HCT116 (cell line): ENCODE data around the gene ZNF584. TPM values are rescaled to one million over a fixed set of nuclear protein-coding genes. Genes with fewer than 3 reads are reported as not detected.
"Not testable (repeated sequence)": the region's sequence is repeated elsewhere in the genome, so short reads cannot be mapped to it uniquely, and the experiment has no call there.

Experiments used
- ATAC-seq: fragments of 200-7000 bp; cut with Tn5 transposase; 2 replicates; pipeline ENCODE4 v1.9.1; 2020; ENCODE audit warnings: mild to moderate bottlenecking, moderate library complexity
- BruUV-seq: library from RNA; stranded (reverse); fragments of 400-500 nt; replicated peaks from 2 replicates; lab custom pipeline; 2021; lab: Mats Ljungman, UMichigan
- CTCF ChIA-PET: fragments of 300-600 bp; sonication (Branson Sonifier 250); formaldehyde crosslinking; loops from one replicate; lab custom pipeline; 2021; ENCODE audit warnings: antibody characterized with exemption; lab: Charles Lee
- POLR2A ChIA-PET: fragments of 300-600, 350-600 bp; sonication (Branson Sonifier 250); formaldehyde crosslinking; loops from one replicate; lab custom pipeline; 2021; ENCODE audit warnings: antibody characterized with exemption; lab: Charles Lee
- RAD21 ChIA-PET, 2 experiments: fragments of 300-600 bp; sonication (Branson Sonifier 250); formaldehyde crosslinking; loops; one replicate each; lab custom pipeline; 2023; ENCODE audit warnings: low total read pairs in 2 of 2; ENCODE audit not compliant: uncharacterized antibody in 2 of 2, unreplicated experiment in 2 of 2, low non-redundant PET in 1 of 2; lab: Charles Lee
- DNase-seq: peaks from one replicate; pipeline ENCODE4 v3.0.0-alpha.2; 2010; ENCODE audit warnings: low read depth, low spot score
- H2AFZ ChIP-seq: fragments of 200-600 bp; shearing (Covaris generic), sonication (generic); 2 replicates; pipeline ENCODE4 v1.6.1; 2017; ENCODE audit warnings: low read depth, mixed run types, mixed read lengths, antibody characterized with exemption, low read length; ENCODE audit not compliant: poor library complexity, severe bottlenecking
- H3K27ac ChIP-seq: 2 replicates; pipeline ENCODE4 v1.5.1; 2012; ENCODE audit warnings: low read depth, low read length
- H3K27me3 ChIP-seq: fragments of 200-600 bp; sonication (generic); 2 replicates; pipeline ENCODE4 v1.6.1; 2016; ENCODE audit warnings: mixed run types, low read length, mixed read lengths; ENCODE audit not compliant: insufficient read depth
- H3K36me3 ChIP-seq, 2 experiments: fragments of 200-500 bp in 1 of 2; fragments of 200-600 bp in 1 of 2; sonication (Bioruptor generic) in 1 of 2; sonication (generic) in 1 of 2; 2 replicates each; pipeline versions ENCODE4 v1.5.1 to v1.6.1; 2014 to 2016; ENCODE audit warnings: low read length in 2 of 2, inconsistent platforms in 1 of 2, mixed read lengths in 1 of 2, mixed run types in 1 of 2; ENCODE audit not compliant: insufficient read depth in 2 of 2, control insufficient read depth in 1 of 2
- H3K4me1 ChIP-seq, 2 experiments: fragments of 200-600 bp in 1 of 2; sonication (generic) in 1 of 2; 2 replicates each; pipeline versions ENCODE4 v1.5.1 to v1.6.1; 2012 to 2017; ENCODE audit warnings: low read length in 2 of 2, inconsistent platforms in 1 of 2, mild to moderate bottlenecking in 1 of 2, mixed read lengths in 1 of 2, mixed run types in 1 of 2, moderate library complexity in 1 of 2; ENCODE audit not compliant: insufficient read depth in 2 of 2, control insufficient read depth in 1 of 2
- H3K4me2 ChIP-seq: fragments of 200-600 bp; sonication (generic); 2 replicates; pipeline ENCODE4 v1.6.1; 2017; ENCODE audit warnings: mixed run types, low read length, mixed read lengths
- H3K4me3 ChIP-seq, 2 experiments: fragments of 200-600 bp in 1 of 2; sonication (generic) in 1 of 2; replicated peaks in 1 of 2; 2 replicates each; pipeline ENCODE4 v1.5.1; 2011 to 2016; ENCODE audit warnings: low read length in 2 of 2, control low read depth in 1 of 2, low read depth in 1 of 2, mild to moderate bottlenecking in 1 of 2, mixed read lengths in 1 of 2, mixed run types in 1 of 2
- H3K79me2 ChIP-seq: fragments of 200-600 bp; sonication (generic); 2 replicates; pipeline ENCODE4 v1.6.1; 2017; ENCODE audit warnings: mild to moderate bottlenecking, mixed run types, low read length, moderate library complexity, mixed read lengths; ENCODE audit not compliant: insufficient read depth
- H3K9ac ChIP-seq: fragments of 200-600 bp; sonication (generic); 2 replicates; pipeline ENCODE4 v1.6.1; 2016; ENCODE audit warnings: low read length, mixed read lengths
- H3K9me2 ChIP-seq: fragments of 200-600 bp; sonication (generic), shearing (Covaris generic); 2 replicates; pipeline ENCODE4 v1.6.1; 2017; ENCODE audit warnings: mixed run types, mild to moderate bottlenecking, moderate library complexity; ENCODE audit not compliant: insufficient read depth
- H3K9me3 ChIP-seq, 2 experiments: fragments of 200-500 bp in 1 of 2; fragments of 200-600 bp in 1 of 2; sonication (Bioruptor generic) in 1 of 2; sonication (generic) in 1 of 2; 2 replicates each; pipeline ENCODE4 v1.6.1; 2014 to 2017; ENCODE audit warnings: low read length in 2 of 2, mixed read lengths in 2 of 2, inconsistent platforms in 1 of 2, low read depth in 1 of 2, mild to moderate bottlenecking in 1 of 2, mixed run types in 1 of 2, moderate library complexity in 1 of 2; ENCODE audit not compliant: control insufficient read depth in 1 of 2, insufficient read depth in 1 of 2
- H4K20me1 ChIP-seq: fragments of 200-600 bp; sonication (generic), shearing (Covaris generic); 2 replicates; pipeline ENCODE4 v1.6.1; 2017; ENCODE audit warnings: mixed run types, mild to moderate bottlenecking, moderate library complexity; ENCODE audit not compliant: insufficient read depth
- intact Hi-C: fragments of 100-400 bp; cut with micrococcal nuclease; formaldehyde crosslinking; loops from 2 replicates; pipeline ENCODE4 v1.10.0; 2022
- total RNA-seq: library from RNA; stranded (reverse); gene quantifications from one replicate; pipeline ENCODE4 v1.2.1, GENCODE V29; 2021; ENCODE audit not compliant: unreplicated experiment

The ZNF584 gene
- total RNA-seq, 1 experiment from 2014 or later: 25.8 TPM

DNA sequence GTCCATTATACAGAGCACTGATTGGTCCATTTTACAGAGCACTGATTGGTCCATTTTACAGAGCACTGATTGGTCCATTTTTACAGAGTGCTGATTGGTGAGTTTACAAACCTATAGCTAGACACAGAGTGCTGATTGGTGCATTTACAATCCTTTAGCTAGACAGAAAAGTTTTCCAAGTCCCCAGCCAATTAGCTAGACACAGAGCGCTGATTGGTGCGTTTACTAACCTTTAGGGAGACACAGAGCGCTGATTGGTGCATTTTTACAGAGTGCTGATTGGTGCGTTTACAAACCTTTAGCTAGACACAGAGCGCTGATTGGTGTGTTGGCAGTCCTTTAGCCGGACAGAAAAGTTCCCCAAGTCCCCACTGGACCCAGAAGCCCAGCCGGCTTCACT lies 34.5 kb downstream of the ZNF584 start:
- RAD21 ChIA-PET, H3K79me2 ChIP-seq: not testable (repeated sequence)

DNA sequence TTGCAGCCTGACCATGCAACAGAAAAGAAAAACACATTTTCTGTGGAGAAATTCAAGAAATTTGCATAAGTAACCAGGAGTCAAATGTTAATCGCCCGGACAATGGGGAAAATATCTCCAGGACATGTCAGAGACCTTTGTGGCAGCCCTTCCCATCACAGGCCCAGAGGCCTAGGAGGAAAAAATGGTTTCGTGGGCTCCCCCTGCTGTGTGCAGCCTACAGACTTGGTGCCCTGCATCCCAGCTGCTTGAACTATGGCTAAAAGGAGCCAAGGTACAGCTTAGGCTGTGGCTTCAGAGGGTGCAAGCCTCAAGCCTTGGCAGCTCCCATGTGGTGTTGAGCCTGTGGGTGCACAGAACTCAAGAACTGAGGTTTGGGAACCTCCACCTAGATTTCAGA lies 40.4 kb downstream of the ZNF584 start:
- ATAC-seq, CTCF ChIA-PET, DNase-seq, H3K4me3 ChIP-seq, H3K79me2 ChIP-seq, H3K4me1 ChIP-seq, BruUV-seq, H3K9me2 ChIP-seq, H3K27me3 ChIP-seq, H3K9ac ChIP-seq, H3K27ac ChIP-seq, H3K4me2 ChIP-seq, POLR2A ChIA-PET, H3K36me3 ChIP-seq, H4K20me1 ChIP-seq, RAD21 ChIA-PET, H2AFZ ChIP-seq, intact Hi-C loops: not testable (repeated sequence)
- H3K9me3 ChIP-seq: peaks cover 6 to 11% of the 10 kb centered on the region in 2 experiments; a peak in 2 of 4 replicates

More for the DNA sequence above, 34.5 kb downstream of the ZNF584 start:
- H3K9ac ChIP-seq, H3K9me3 ChIP-seq, H3K4me3 ChIP-seq, intact Hi-C loops, H3K9me2 ChIP-seq, H2AFZ ChIP-seq, H3K36me3 ChIP-seq, DNase-seq, ATAC-seq, BruUV-seq, H3K27me3 ChIP-seq, H4K20me1 ChIP-seq, POLR2A ChIA-PET, H3K4me2 ChIP-seq, CTCF ChIA-PET, H3K27ac ChIP-seq, H3K4me1 ChIP-seq: not testable (repeated sequence)

DNA sequence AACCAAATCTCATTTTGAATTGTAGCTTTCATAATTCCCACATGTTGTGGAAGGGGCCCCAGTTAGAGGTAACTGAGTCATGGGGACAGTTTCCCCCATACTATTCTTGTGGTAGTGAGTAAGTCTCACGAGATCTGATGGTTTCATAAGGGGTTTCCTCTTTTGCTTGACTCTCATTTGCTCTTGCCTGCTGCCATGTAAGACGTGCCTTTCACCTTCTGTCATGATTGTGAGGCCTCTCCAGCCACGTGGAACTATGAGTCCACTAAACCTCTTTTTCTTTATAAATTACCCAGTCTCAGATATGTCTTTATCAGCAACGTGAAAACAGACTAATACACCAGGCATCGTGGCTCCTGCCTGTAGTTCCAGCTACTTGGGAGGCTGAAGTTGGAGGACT lies 41.5 kb downstream of the ZNF584 start:
- H3K36me3 ChIP-seq, H4K20me1 ChIP-seq, H2AFZ ChIP-seq, H3K4me3 ChIP-seq, H3K9ac ChIP-seq, H3K79me2 ChIP-seq, POLR2A ChIA-PET, CTCF ChIA-PET, H3K4me1 ChIP-seq, H3K27me3 ChIP-seq, H3K27ac ChIP-seq, DNase-seq, RAD21 ChIA-PET, H3K9me2 ChIP-seq, H3K4me2 ChIP-seq, ATAC-seq, BruUV-seq: not testable (repeated sequence)
- peaks cover 6 to 11% of the 10 kb centered on the region in 2 experiments; a peak in 2 of 4 replicates for H3K9me3 ChIP-seq
- intact Hi-C loops: loop anchor here (5.0 kb wide), 1 partner anchor 43 kb away; the partner anchor contains the start of gene ZNF584
